ENCODE measurements around the gene ADAMTS12.

The ADAMTS12 gene

DNA sequence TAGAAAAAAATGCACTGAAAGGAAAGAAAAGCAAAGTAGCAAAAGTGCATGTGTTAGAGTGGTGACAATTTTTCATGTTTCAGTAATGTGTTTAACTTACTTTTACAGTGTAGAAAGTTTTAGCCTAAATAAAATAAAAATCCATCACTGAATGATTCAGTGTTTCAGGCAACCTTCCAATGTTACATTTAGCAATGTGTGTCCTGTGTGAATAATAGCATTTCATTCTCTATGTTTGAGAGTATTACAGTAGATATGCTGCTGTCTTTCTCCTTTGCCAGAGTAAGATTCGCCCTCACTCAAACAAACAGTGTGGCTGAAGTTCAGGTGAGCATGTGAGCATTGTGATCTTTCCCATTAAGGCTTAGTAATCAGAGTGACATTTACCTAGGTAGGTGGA lies 279.9 kb downstream of the ADAMTS12 start:
- TF ChIP-seq EZH2phosphoT487 (IDR thresholded peaks at IDR 0.05; ENCODE audit: low read depth), result no peak
- TF ChIP-seq, protein P1, sequence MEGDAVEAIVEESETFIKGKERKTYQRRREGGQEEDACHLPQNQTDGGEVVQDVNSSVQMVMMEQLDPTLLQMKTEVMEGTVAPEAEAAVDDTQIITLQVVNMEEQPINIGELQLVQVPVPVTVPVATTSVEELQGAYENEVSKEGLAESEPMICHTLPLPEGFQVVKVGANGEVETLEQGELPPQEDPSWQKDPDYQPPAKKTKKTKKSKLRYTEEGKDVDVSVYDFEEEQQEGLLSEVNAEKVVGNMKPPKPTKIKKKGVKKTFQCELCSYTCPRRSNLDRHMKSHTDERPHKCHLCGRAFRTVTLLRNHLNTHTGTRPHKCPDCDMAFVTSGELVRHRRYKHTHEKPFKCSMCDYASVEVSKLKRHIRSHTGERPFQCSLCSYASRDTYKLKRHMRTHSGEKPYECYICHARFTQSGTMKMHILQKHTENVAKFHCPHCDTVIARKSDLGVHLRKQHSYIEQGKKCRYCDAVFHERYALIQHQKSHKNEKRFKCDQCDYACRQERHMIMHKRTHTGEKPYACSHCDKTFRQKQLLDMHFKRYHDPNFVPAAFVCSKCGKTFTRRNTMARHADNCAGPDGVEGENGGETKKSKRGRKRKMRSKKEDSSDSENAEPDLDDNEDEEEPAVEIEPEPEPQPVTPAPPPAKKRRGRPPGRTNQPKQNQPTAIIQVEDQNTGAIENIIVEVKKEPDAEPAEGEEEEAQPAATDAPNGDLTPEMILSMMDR (IDR thresholded peaks at IDR 0.05; ENCODE audit: low read depth, low read length), result no peak
- no peak overlapping the region for H2AFZ ChIP-seq (ENCODE audit: low read depth, low read length)
- no peak overlapping the region for H3K4me2 ChIP-seq (ENCODE audit: low read length)
- no peaks in the 10 kb centered on the region for H3K36me3 ChIP-seq (replicated peaks; ENCODE audit: low read depth, low read length)
- no peak overlapping the region for H3K27ac ChIP-seq (ENCODE audit: low read length)
- H3K9me3 ChIP-seq (ENCODE audit: insufficient read depth, low read length), result no peaks in the 10 kb centered on the region
- H3K4me1 ChIP-seq (ENCODE audit: low read length), result no peaks in the 10 kb centered on the region
- H3K9ac ChIP-seq (ENCODE audit: low read length), result no peak overlapping the region
- no peaks in the 10 kb centered on the region for H3K79me2 ChIP-seq (ENCODE audit: low read length)
- no peaks in the 10 kb centered on the region for H3K27me3 ChIP-seq (ENCODE audit: low read depth, low read length)
- H3K4me3 ChIP-seq (ENCODE audit: low read length), result no peak overlapping the region
- no peaks in the 10 kb centered on the region for H4K20me1 ChIP-seq (ENCODE audit: insufficient read depth, low read length)

DNA sequence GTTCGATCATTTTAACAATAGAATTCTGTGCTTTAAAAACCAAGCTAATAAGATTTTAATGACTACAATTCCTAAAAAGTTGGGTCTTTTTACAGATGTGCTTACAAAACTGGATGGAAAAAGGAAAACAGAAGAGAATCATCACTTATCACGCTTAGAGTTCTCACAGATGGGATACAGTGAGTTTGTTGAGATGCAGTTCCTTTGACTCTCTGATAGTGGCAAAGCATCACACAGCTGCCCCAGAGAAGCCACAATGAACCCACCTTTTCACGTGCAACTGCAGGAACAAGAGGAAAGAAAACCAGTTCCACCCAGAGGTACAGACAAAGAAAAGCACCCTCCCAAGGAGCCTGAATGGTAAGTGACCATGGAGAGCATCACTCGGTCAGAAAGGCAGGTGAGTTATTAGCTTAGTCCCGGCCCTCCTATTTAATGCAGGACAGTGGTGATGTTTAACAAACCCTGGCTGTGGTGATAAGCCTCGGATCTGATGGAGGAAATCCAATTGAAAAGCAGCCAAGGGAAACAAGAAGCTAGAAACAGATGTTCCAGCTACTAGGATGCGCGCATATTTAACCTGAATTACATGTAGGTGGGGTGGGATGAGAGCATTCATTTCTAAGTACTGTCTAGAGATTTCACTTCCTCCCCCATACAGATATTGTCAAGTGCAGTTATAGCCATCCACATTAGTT lies 283.3 kb downstream of the ADAMTS12 start:
- Histone ChIP-seq H3K4me1 (ENCODE audit: low read length) (no peaks in the 10 kb centered on the region), H3K9ac (ENCODE audit: low read length) (no peak overlapping the region), H3K4me2 (ENCODE audit: low read length) (no peak overlapping the region), H3K4me3 (ENCODE audit: low read length) (no peak overlapping the region), H3K79me2 (ENCODE audit: low read length) (no peaks in the 10 kb centered on the region), H3K36me3 (replicated peaks; ENCODE audit: low read depth, low read length) (no peaks in the 10 kb centered on the region), H3K27ac (ENCODE audit: low read length) (no peak overlapping the region), H3K9me3 (ENCODE audit: insufficient read depth, low read length) (no peaks in the 10 kb centered on the region), H3K27me3 (ENCODE audit: low read depth, low read length) (no peaks in the 10 kb centered on the region), H2AFZ (ENCODE audit: low read depth, low read length) (no peak overlapping the region), H4K20me1 (ENCODE audit: insufficient read depth, low read length) (no peaks in the 10 kb centered on the region)
- no peak for TF ChIP-seq EZH2phosphoT487 (IDR thresholded peaks at IDR 0.05; ENCODE audit: low read depth)
- TF ChIP-seq, protein P1 (IDR thresholded peaks at IDR 0.05; ENCODE audit: low read depth, low read length), result no peak

DNA sequence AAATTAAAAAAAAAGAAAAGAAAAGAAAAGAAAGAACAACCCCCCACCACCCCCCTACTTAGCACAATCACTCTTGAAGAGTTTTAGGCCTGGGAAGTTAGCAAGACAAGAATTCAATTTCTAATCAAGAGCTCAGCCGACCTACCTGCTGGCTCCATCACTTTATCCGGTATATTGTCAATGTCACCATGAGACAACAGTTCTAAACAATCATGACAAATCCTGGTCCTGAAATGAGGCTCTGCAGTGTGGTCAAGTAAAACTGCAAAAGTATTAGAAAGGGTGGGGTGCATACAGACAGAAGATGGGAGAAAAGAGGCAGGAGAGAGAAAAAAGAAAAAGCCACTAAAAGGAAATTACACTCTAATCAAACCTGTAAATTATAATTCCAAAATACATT lies 287.3 kb downstream of the ADAMTS12 start:
- Histone ChIP-seq H3K4me3 (ENCODE audit: low read length) (no peak overlapping the region), H2AFZ (ENCODE audit: low read depth, low read length) (no peak overlapping the region), H3K27me3 (ENCODE audit: low read depth, low read length) (no peaks in the 10 kb centered on the region), H3K79me2 (ENCODE audit: low read length) (no peaks in the 10 kb centered on the region), H3K4me2 (ENCODE audit: low read length) (no peak overlapping the region), H3K9ac (ENCODE audit: low read length) (no peak overlapping the region), H4K20me1 (ENCODE audit: insufficient read depth, low read length) (no peaks in the 10 kb centered on the region), H3K4me1 (ENCODE audit: low read length) (no peaks in the 10 kb centered on the region), H3K27ac (ENCODE audit: low read length) (no peak overlapping the region), H3K36me3 (replicated peaks; ENCODE audit: low read depth, low read length) (no peaks in the 10 kb centered on the region), H3K9me3 (ENCODE audit: insufficient read depth, low read length) (no peaks in the 10 kb centered on the region)
- TF ChIP-seq, protein P1 (IDR thresholded peaks at IDR 0.05; ENCODE audit: low read depth, low read length), result no peak
- TF ChIP-seq EZH2phosphoT487 (IDR thresholded peaks at IDR 0.05; ENCODE audit: low read depth), result no peak

DNA sequence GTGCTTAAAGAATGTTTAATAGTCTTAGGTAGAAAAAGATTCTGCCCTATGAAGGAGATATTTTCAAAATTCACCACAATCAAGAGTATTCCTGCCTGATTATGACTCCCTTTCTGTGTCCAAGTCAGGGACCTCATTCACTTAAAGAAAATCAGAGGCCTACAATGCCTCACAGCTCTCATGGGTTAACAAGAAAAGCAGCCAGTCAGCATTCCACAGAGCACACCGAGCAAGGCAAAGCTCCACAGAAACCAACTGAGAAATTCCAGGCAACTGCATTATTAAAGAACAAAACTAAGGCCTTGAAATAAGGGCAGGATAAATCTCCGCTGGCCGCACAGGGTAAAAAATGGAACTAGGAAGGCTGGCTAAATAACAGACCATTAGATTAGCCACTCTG lies 289.9 kb downstream of the ADAMTS12 start:
- Histone ChIP-seq H2AFZ (ENCODE audit: low read depth, low read length) (no peak overlapping the region), H3K27ac (ENCODE audit: low read length) (no peak overlapping the region), H3K4me2 (ENCODE audit: low read length) (no peak overlapping the region), H3K9me3 (ENCODE audit: insufficient read depth, low read length) (no peaks in the 10 kb centered on the region), H3K36me3 (replicated peaks; ENCODE audit: low read depth, low read length) (no peaks in the 10 kb centered on the region), H3K9ac (ENCODE audit: low read length) (no peak overlapping the region), H3K4me1 (ENCODE audit: low read length) (no peaks in the 10 kb centered on the region), H3K79me2 (ENCODE audit: low read length) (no peaks in the 10 kb centered on the region), H4K20me1 (ENCODE audit: insufficient read depth, low read length) (no peaks in the 10 kb centered on the region), H3K27me3 (ENCODE audit: low read depth, low read length) (no peaks in the 10 kb centered on the region), H3K4me3 (ENCODE audit: low read length) (no peak overlapping the region)
- TF ChIP-seq, protein P1 (IDR thresholded peaks at IDR 0.05; ENCODE audit: low read depth, low read length), result no peak
- TF ChIP-seq EZH2phosphoT487 (IDR thresholded peaks at IDR 0.05; ENCODE audit: low read depth), result no peak
